Transverse colon (tissue), 4 donors: Measurements from ENCODE around the gene ELAVL2.

Source experiments
- CTCF ChIP-seq, 5 experiments: fragments of 200-600 bp in 3 of 5; fragments of 450-650 bp in 2 of 5; sonication (generic) in 3 of 5; IDR thresholded peaks; 1 replicate in 2 of 5; 2 replicates in 3 of 5; pipeline ENCODE4 v1.5.1; 2016 to 2017; ENCODE audit warnings: antibody characterized with exemption in 5 of 5, inconsistent platforms in 3 of 5, mild to moderate bottlenecking in 2 of 5, moderate library complexity in 1 of 5
- POLR2AphosphoS5 ChIP-seq, 3 donors: sonication (generic); formaldehyde crosslinking; IDR thresholded peaks; one replicate each; pipeline ENCODE4 v1.6.1; 2016; ENCODE audit warnings: antibody characterized with exemption in 3 of 3

- TF ChIP-seq CTCF (IDR thresholded peaks at IDR 0.05): no peak
- TF ChIP-seq POLR2AphosphoS5 (IDR thresholded peaks at IDR 0.05): no peak
Observed at GRCh38 chr9:23825700-23826099, 340 bp downstream of the ELAVL2 start.
